Activated CD4-positive, CD25-positive, alpha-beta regulatory T cell treated with anti-CD3 and anti-CD28 coated beads, Interleukin-2, amount 50 U/mL, for 16 hours (primary cell): Measurements from ENCODE around the gene PKP4.

Experiments used
- DNase-seq: peaks from one replicate; pipeline ENCODE4 v3.0.0-alpha.2; 2020; ENCODE audit warnings: low read depth, low spot score

Gene PKP4

DNA sequence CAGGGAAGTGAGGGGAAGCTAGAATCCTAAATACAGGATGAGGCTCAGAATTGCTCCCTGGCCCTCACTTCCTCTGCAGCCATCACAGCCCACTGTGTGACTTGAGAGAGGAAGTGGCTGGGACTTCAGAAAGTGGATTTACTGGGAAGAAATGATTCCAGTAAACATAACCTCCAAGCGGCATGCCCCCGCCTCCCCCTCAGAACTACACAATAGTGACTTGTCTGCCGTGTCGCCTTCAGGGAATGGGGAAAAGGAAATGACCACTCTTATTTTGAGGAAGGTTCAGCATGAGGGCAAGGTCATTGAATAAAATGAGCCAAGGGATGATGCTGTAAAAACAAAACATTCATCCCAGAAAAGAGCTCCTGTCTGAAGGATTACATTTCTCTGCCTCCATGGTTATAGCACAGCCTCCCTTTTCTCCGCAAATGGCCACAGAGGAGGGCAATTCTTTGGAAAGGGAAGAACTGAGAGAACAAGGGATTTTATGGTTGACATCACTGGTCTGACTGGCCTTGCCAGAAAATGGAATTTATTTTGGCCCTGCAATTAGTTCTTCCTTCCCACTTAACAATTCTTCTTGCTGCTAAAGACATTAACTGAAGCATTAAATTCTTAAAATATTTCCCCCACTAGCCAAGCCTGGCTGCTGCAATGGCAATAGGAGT lies 259.5 kb downstream of the PKP4 start:
- no peak for DNase-seq

DNA sequence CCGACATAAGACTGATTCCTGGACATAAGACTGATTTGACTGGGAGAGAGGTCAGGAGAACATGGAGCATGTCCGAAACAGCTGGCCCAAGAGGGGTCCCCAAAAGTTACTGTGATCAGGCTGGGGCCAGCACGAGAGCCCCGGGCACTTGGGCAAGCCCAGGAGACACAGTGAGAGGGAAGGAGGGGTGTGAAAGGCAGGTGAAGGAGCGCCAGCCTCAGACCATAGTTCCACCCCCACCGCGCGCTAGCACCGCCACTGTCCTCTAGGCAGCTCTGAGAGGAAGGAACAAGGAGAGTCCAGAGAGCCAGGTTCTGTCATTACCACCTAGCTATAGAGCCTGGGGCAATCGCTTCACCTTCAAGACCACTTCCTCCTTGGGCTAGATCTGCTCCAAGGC lies 260.2 kb downstream of the PKP4 start:
- DNase-seq, result no peak

DNA sequence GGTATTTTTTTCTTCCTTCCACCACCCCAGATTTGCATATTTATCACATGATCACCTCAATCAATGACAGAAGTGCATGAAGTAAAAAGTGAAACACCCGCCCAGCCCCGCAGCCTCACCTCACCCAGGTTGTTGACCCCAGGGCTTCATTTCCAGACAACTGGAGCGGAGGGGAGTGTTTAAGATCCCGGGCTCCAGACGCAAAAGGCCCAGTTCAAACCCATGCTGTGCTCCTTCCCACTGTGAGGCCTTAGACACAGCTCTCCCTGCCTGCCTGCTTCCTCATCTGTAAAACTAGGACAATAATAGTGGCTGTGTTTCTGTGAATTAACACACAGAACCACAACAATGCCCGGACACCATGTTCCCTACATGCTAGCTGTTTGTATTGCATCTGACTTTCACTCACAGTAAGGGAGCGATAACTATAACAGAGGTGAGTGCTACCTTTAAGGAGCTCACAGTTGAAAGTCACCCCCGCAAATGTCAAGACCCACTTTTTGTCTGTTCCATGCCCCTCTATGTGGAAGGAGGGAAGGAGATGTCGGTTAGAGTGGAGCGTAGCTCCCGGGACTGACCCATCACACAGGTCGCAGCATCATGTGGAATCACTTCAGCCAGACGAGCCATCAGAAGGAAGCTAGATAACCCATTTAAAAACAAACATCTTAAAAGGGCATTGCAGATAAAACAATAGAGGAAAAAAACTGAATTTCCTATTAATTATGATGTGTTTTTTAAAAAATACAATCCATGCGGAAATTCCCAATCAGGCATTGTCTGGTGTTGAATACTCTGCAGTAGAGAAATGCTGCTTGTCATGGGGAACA lies 260.8 kb downstream of the PKP4 start:
- DNase-seq, result no peak

DNA sequence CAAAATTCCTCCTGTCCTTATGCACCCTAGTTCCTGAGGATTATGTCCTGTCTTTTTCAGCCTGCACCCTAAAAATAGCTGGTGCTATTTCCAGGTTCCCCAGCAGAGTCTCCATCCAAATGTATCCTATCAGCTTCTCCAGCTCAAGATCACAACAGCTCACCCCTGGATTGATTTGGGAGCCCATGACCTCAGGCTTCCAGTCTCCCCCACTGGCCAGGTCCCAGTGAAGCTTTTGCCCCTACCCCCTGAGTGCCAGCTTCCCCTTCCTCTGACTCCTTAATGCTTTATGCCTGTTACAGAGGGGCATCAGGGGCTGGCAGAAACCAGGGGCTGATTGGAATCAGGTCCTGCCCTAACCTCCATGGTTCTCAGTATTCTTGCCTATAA lies 261.4 kb downstream of the PKP4 start:
- no peak for DNase-seq

DNA sequence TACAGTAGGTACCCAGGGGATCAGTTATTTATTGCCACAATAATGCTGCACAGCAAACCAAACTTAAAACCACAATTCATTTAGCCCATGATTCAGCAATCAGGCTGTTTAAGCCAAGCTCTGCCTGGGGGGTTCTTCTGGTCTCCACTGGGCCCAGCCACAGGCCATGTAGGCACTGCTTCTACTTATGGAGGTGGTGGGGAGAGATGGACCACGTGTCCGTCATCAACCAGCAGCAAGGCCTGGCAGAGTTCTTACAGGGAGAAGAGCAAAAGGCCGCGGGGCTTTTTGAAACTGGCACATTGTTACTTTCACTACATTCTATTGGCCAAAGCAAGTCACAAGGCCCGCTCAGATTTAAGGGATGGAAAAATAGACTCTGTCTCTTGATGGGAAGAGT lies 262.1 kb downstream of the PKP4 start:
- no peak for DNase-seq

DNA sequence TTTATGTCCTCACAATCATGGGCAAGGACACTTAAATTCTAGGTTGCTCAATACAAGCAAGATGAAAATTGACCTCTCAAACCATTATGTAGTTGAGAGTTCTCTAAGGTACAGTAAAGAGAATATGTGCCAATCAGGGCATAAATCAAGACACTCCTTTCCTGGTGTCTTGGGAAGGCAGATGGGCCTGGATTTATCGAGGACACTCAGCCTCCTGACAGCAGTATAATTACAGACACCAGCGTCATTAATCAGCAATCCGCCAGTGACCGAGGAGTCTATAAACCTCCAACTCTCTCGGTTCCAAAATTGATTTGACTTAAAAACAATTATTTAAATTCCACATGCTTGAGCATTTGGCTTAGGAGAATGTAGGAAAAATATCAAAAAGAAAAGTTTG lies 262.7 kb downstream of the PKP4 start:
- DNase-seq, result no peak

DNA sequence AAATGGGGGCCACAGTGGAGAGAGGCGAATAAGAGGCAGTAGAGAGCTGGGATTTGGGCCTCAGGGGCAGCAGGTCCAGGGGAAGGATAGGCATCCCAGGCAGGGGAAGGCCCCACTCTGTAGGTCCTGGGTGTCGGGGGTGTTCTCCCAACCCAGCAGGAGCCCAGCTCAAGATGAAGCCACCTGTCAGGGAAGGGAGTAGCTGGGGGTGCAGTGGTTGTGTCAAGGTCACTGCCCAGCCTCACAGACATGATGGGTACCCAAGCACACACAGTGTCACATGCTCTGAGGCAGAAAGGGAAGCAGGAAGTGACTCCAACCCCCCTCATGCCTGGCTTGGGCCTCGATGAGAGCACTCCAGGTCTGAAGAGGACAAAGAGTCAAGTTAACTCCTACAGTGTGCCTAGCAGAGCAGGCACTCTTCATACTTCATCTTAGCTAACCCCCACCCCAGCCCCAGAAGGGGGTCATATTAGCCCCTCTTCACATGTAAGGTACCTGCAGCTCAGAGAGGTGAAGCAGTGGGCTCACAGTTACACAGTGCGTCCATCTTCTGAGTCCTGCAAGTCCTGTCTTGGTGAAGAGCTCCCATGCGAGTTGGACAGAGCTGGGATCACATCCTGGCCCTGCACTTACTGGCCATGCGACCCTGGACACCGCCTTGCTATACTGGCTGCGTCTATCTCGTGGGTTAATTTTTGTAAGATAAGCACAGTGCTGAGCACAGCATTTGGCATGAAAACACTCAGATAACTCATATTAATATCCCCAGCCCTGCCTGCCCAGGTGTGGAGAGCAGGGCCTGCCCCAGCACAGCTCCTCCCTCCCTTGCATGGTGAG lies 265.7 kb downstream of the PKP4 start:
- no peak for DNase-seq

DNA sequence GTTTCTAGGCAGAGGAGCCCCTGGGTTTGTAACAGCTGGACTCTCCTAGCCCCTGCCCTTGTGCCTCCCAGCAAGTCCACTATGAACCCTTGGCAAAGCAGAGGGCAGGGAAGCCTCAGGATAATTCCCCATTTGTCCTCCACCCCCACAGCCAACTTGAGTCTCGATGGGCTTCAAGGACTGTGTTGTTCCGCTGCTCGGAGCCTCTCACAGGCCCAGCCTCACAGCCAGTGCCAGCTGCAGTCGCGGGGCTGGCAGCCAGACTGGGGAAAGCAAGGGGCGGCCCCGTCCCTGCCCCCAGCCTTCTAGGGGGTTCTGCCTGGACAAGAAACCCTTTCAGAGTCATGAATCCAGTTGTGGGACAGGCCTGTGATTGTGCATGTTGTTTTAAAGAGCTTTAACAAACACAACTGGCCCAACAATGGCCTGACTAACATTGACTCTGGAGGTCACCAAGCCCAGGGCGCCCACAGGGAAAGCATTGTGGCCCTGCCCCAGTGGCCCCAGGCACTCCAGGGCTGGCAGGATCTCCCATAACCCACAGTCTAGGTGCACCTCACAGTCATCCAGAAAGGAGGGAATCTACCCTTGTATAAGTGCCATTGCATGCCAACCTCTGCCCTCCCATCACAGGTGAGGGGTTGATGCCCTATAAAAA lies 266.6 kb downstream of the PKP4 start:
- DNase-seq, result no peak

DNA sequence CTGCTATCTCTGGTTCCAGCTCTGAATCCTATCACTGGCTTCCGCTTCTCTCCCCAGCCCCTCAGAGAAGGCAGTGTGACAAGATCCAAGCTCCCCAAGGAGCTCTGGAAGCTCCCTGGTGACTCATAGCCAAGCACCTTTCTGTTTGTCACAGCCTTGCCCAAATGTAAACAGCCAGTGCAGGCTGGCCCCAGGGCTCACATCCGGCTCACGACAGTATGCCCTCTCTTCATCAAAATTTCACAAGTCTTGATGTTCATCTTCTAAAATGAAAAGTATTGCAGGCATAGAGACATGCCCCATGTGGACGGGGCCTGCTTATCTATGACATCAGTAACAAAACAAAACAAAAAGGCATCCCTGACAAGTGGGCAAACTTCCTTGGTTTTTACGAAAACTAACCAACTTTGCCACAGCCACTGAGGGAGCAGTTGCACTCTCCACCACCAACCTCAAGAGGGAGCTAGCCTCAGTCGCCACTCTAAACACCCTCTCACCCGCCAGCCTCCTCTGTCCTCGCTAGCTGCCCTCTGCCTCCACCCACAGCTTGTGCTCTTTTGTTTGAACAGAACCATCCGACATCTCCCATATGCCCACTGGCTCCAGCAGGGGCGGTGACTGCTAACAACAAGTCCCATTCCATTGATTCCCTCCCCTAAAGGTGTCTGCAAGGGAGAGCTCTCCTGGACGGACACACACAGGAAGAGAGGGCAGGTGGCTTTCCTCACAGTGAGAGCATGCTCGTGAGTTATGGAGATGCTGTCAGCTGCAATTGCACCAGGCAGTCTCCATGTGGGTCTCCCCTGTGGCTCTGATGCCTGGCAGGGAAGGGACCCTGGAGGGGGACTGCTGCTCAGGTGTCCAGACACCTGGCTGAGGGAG lies 267.4 kb downstream of the PKP4 start:
- DNase-seq, result no peak

DNA sequence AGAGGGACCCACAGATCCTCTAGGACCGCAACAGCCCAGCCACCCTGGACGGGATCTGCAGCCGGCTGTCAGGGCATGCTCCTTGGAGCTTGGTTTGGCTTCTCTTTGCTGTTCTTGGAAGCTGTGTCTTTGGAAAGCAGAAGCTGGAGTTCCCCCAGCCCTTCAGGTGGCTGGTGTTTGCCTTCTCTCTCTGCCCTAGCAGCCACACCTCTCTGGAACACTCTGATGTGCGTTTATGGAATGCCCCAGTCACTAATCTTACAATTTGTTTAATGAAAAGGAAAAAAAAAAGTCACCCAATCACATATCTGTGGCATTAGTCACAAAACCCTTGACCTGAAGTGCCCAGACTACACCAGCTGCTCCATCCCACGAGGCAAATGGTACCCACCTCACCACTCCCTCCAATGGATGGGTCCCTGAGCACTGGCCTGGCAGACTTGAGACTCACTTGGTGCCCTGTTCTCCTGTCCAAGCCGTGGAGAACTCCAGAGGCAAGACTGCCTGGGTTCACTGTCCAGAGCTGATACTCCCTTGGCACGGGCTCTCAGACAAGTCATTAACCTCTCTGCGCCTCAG lies 268.1 kb downstream of the PKP4 start:
- no peak for DNase-seq

DNA sequence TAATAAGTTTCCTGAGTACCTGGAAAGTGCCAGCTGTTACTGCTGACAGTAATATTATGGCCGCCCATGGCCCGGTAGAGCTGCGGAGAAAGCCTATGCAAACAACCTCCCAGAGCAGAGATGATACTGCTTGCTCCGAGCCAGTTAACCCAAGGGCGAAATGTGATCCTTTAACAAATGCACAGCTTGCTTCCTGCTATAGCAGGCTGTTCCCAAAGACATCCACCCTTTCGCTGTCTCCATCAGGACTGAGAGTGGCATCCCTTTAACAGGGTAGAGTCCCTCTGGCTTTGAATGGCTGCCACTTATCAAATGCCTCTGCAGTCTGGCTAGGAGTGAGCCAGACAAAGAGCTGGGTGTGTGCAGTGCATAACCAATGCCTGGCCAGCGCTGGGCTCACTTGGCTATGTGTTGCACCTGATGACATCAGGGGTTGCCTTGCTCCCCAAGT lies 268.7 kb downstream of the PKP4 start:
- no peak for DNase-seq

DNA sequence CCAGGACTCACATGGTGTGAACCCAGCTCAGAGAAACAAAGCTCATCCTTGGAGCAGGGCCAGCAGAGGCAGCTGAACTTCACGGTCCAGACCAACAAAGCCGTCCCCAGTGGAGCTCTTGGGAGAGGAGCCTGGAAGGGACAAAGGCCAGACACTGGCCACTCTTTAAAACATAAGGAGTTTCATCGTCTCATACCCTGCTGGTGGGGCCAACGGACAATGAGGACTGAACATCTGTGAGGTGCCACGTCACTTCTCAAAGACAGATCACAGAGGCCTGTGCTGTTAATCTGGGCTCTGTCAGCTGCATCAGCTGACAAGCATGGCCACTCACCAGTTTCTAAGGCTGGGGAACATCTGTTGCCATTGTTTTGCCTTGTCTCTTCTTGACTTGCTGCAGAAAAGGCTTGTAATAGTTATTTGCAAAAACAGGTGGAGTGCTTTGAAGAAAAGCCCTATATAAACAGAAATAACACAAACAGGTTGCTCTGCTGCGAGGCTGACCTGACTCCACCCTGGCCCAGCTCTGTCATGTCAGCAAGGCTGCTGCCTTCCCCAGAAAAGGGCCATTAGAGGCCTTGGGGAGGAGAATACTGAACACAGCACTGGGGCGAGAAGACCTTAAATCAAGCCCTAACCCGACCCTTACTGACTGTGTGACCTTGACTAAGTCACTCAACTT lies 270.3 kb downstream of the PKP4 start:
- DNase-seq, result no peak

DNA sequence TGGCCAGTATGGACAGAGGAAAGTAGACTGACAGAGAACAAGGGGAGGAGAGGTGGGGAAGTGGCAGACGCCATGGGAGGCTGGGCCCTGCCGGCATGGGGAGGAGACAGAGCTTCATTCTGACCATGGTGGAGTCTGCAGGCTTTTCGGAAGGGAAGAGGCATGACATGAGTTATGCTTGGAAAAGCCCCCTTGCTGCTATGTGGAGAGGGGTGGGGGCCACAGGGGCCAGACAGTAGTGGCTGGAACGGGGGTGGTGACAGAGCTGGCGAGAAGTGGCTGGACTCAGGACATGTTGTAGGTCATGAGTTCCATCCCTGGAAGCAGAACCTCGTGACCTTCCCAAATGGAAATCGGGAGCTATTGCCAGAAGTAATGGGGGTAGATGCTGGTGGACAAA lies 271.7 kb downstream of the PKP4 start:
- DNase-seq, result no peak

DNA sequence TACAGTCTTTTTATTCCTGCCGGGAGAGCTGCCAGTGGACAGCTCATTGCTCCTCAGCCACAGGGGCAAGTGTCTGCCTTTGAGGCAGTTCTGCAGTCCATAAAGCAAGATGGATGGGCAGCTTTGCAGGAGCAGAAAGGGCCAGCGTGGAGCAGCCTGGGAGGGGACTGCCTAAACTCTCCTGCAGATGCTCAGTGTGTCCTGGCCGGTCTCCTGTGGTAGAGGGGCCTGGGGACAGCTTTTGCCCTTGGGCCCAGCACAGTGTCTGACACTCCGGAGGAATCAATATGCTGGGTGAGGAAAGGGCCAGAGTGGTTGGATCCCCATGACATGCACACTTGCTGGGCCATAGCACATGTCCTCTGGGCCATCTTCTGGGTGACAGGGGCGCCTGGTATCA lies 272.7 kb downstream of the PKP4 start:
- no peak for DNase-seq

DNA sequence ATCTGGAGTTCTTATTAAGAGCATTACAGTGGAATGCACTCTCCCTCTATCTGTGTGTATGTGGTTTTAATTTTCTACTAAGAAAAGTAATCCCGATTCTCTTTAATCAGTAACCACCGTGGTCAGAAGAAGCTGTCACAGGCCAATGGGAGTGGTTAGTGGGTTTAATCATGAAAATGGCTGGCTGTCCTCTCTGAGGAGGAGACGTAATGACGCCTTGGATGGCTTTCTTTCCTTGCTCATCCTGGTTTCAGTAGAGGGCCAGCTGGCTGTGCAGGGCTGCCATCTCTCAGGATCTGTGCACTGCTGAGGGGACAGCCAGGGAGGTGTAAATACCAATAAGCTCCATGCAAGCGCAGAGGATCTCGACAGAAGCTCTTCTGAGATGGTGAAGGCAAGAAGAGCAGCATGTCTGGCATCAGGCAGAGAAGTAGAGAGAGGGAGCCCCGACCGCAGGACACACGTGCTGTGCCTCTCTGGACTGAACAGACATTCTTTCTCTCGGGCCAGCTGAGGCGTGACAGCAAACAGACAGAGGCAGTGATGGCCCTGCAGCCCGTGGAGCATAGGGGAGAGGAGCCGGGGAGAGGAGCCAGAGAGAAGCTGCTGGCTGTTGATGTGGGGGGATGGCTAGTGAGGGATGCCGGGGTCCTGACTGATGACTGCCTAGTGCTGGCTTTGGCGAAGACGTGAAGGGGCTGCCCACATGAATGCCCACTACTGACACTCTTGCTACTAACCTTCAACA lies 273.3 kb downstream of the PKP4 start:
- DNase-seq, result no peak

DNA sequence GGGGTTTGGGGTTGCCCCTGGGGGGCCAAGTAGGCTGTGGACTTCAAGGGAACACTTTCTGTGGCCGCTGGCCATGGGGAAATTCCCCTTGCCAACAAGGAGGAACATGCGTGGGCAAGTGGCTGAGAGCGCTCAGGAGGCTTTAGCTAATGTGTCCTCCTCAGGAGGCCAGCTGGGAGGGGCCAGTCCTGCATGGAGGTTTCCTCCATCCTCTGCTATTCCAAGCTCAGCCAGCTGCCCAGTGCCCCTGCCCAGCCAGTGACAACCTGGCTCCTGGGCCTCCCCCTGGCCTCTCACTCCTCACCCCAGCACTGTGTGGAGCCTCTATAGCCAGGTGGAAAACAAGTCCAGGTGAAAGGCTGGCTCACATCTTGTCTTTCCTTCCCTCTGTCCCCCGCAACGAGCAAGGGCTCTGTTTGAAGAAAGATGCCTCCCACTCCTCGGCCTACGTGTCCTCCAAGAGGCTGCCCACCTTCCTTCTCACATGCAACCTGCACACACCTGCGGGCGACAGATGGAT lies 273.9 kb downstream of the PKP4 start:
- no peak for DNase-seq

DNA sequence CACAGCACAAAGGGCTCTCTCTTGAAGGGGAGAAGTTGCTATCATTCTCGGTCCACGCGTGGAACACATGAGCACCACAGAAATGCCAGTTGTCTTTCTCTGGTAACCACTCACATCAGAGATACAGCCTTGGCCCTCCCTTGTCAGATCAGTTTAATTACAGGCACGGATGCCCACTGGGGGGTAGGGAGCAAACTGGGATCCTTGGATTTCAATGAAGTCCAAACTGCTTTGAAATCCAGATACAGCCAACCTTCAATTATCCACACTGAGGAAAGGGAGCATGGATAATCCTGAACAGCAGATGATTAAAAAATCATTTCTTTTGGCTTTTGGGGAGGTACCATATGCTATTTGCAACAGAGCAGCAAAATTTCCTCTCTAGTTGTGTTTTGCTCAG lies 274.6 kb downstream of the PKP4 start:
- DNase-seq, result no peak
